ENCODE measurements around the gene TLCD3A. TPM values are rescaled to one million over a fixed set of nuclear protein-coding genes. Genes with fewer than 3 reads are reported as not detected.
A peak's percentile ranks its signal among the peaks of the same experiment; 100 is the strongest.

TLCD3A gene
- total RNA-seq, 1 experiment from 2014 or later: 21.6 TPM

GRCh38 chr17:683499-684254 lies 48.7 kb upstream of the TLCD3A start (continued):
- TF ChIP-seq ELF4 (CRISPR knock-in tag; IDR thresholded peaks at IDR 0.05; ENCODE audit: low read depth) (no peak), ATF2 (CRISPR knock-in tag; IDR thresholded peaks at IDR 0.05; ENCODE audit: borderline replicate concordance, low read depth) (no peak), MYBL2 (CRISPR knock-in tag; IDR thresholded peaks at IDR 0.05) (no peak)

GRCh38 chr17:685006-685405 lies 47.4 kb upstream of the TLCD3A start:
- Mint-ChIP-seq H3K4me1 (peaks cover 12% of the 10 kb centered on the region), H3K36me3 (peaks cover 8% of the 10 kb centered on the region), H3K27ac (no peak overlapping the region), H3K4me3 (no peak overlapping the region), H3K27me3 (ENCODE audit: low read depth) (no peaks in the 10 kb centered on the region), H3K9me3 (no peaks in the 10 kb centered on the region)
- ATAC-seq: no peak
- ChIA-PET CTCF (interaction anchor here (0.7 to 1.0 kb wide), 2 partner anchors 15 to 273 kb away, joined by 3 to 4 read pairs; no protein-coding TSS in a partner anchor), POLR2A (no interaction called here)
- no peak for DNase-seq (ENCODE audit: low spot score)
- TF ChIP-seq E2F1 (CRISPR knock-in tag; IDR thresholded peaks at IDR 0.05) (no peak), USF2 (CRISPR knock-in tag; IDR thresholded peaks at IDR 0.05) (no peak), E2F5 (CRISPR knock-in tag; IDR thresholded peaks at IDR 0.05) (no peak), TCF7 (CRISPR knock-in tag; IDR thresholded peaks at IDR 0.05; ENCODE audit: low read depth) (no peak), NR2C2 (CRISPR knock-in tag; IDR thresholded peaks at IDR 0.05) (no peak), FOXP4 (CRISPR knock-in tag; IDR thresholded peaks at IDR 0.05) (no peak)

GRCh38 chr17:688100-688989 lies 44.1 kb upstream of the TLCD3A start:
- no peak for TF ChIP-seq FOXP4 (CRISPR knock-in tag; IDR thresholded peaks at IDR 0.05)
- TF ChIP-seq ZNF232 (CRISPR knock-in tag; IDR thresholded peaks at IDR 0.05): no peak
- no peak for TF ChIP-seq ZNF138 (CRISPR knock-in tag; conservative IDR thresholded peaks at IDR 0.05)
- ChIA-PET POLR2A (interaction anchor here (0.9 kb wide), 1 partner anchor 27 kb away, joined by 5 read pairs; no protein-coding TSS in a partner anchor), CTCF (interaction anchor here (0.8 to 2.6 kb wide), 8 partner anchors 12 to 276 kb away, joined by 3 to 22 read pairs (median 4); partner anchors contain the start of gene VPS53)
- Mint-ChIP-seq H3K27ac (peak overlapping the region; percentile 20; the same call in 1 of the 2 replicates), H3K4me1 (peaks cover 5% of the 10 kb centered on the region), H3K9me3 (no peaks in the 10 kb centered on the region), H3K4me3 (no peak overlapping the region), H3K36me3 (peaks cover 13% of the 10 kb centered on the region), H3K27me3 (ENCODE audit: low read depth) (no peaks in the 10 kb centered on the region)
- ATAC-seq: peak; percentile 36; the same call in 1 of the 2 replicates
- peak; percentile 13 for DNase-seq (ENCODE audit: low spot score)

All from WTC11 (cell line).